Karpas-422 (cell line): Measurements from ENCODE around the gene CDH8. TPM values are rescaled to one million over a fixed set of nuclear protein-coding genes. Genes with fewer than 3 reads are reported as not detected.
"Not testable (repeated sequence)": the region's sequence is repeated elsewhere in the genome, so short reads cannot be mapped to it uniquely, and the experiment has no call there.

ENCODE experiments used
- DNase-seq: peaks from one replicate; pipeline ENCODE4 v3.0.0-alpha.2; 2015
- H2AFZ ChIP-seq: fragments of 200-600 bp; sonication (generic); 2 replicates; pipeline ENCODE4 v1.6.1; 2014; ENCODE audit warnings: antibody characterized with exemption, low read length, mixed read lengths
- H3K27ac ChIP-seq: fragments of 200-600 bp; sonication (generic); 2 replicates; pipeline ENCODE4 v1.5.1; 2014; ENCODE audit warnings: mild to moderate bottlenecking, low read length, moderate library complexity
- H3K27me3 ChIP-seq: fragments of 200-600 bp; sonication (generic); 2 replicates; pipeline ENCODE4 v1.6.1; 2014; ENCODE audit warnings: low read length, mixed read lengths
- H3K36me3 ChIP-seq: fragments of 200-600 bp; sonication (generic); 2 replicates; pipeline ENCODE4 v1.6.1; 2014; ENCODE audit warnings: low read length, mixed read lengths; ENCODE audit not compliant: insufficient read depth
- H3K4me1 ChIP-seq: fragments of 200-600 bp; sonication (generic); 2 replicates; pipeline ENCODE4 v1.6.1; 2014; ENCODE audit warnings: mild to moderate bottlenecking, low read length, mixed read lengths
- H3K4me2 ChIP-seq: fragments of 200-600 bp; sonication (generic); 2 replicates; pipeline ENCODE4 v1.6.1; 2014; ENCODE audit warnings: low read length, low read depth, mild to moderate bottlenecking; ENCODE audit not compliant: poor library complexity, severe bottlenecking
- H3K4me3 ChIP-seq: fragments of 200-600 bp; sonication (generic); 2 replicates; pipeline ENCODE4 v1.5.1; 2014; ENCODE audit warnings: mild to moderate bottlenecking, antibody characterized with exemption, low read length, mixed read lengths
- H3K79me2 ChIP-seq: fragments of 200-600 bp; sonication (generic); 2 replicates; pipeline ENCODE4 v1.6.1; 2014; ENCODE audit warnings: mild to moderate bottlenecking, low read length, mixed read lengths
- H3K9ac ChIP-seq: fragments of 200-600 bp; sonication (generic); 2 replicates; pipeline ENCODE4 v1.6.0; 2014; ENCODE audit warnings: low read length
- H3K9me2 ChIP-seq: fragments of 200-600 bp; sonication (generic), shearing (Covaris generic); replicated peaks from 2 replicates; pipeline ENCODE4 v1.6.0; 2014; ENCODE audit warnings: mild to moderate bottlenecking, low read length, moderate library complexity; ENCODE audit not compliant: insufficient read depth
- H3K9me3 ChIP-seq: fragments of 300-700, 200-600 bp; sonication (generic); 2 replicates; pipeline ENCODE4 v1.6.1; 2014; ENCODE audit warnings: low read length, mixed read lengths
- H4K20me1 ChIP-seq: fragments of 200-600 bp; sonication (generic); 2 replicates; pipeline ENCODE4 v1.6.1; 2014; ENCODE audit warnings: mild to moderate bottlenecking, antibody characterized with exemption, low read length, low read depth; ENCODE audit not compliant: insufficient read depth
- total RNA-seq: library from RNA; depleted of rRNA; stranded (reverse); fragments of >200 nt; shearing (Covaris generic); gene quantifications from 2 replicates; pipeline ENCODE4 v1.2.3, GENCODE V29; 2014; ENCODE audit warnings: low replicate concordance

Gene CDH8
- total RNA-seq, 1 experiment from 2014 or later, result not detected

DNA sequence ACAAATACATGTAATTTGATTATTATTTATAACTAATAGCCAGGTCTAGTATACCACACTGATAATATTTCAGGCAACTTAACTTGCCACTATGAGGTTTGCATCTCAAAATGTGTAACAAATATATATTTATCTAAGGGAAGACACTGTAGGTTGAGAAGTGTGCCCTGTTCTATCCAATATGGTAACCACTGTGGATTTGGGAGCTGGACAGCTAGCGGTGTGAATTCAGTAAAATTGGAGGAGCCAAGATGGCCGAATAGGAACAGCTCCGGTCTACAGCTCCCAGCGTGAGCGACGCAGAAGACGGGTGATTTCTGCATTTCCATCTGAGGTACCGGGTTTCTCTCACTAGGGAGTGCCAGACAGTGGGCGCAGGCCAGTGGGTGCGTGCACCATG lies 235.0 kb downstream of the CDH8 start:
- H3K4me2 ChIP-seq, H3K36me3 ChIP-seq: not testable (repeated sequence)

DNA sequence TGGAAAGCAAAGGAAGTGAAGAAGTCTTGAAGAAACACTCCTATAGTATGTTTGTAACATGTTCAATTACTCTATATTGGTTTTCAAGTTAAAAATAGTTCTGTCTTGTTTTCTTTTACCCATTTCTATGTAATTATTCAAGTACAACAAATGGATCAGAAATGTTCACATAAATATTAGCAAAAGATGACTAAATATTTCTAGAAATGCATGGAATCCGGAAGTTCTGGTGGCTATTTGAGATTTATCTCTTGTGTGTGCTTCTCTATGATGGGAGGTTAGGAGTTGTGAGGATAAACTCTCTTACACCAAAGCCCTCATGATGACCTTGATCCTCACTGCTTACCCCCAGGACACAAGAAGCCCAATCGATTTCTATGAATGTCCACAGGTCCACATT lies 237.5 kb downstream of the CDH8 start:
- Histone ChIP-seq H3K36me3 (no peaks in the 10 kb centered on the region), H3K27me3 (no peaks in the 10 kb centered on the region), H3K9me3 (peaks cover 20% of the 10 kb centered on the region), H4K20me1 (no peaks in the 10 kb centered on the region), H3K4me2 (no peak overlapping the region), H2AFZ (no peak overlapping the region), H3K4me1 (no peaks in the 10 kb centered on the region), H3K4me3 (no peak overlapping the region), H3K9me2 (no peaks in the 10 kb centered on the region), H3K79me2 (no peaks in the 10 kb centered on the region), H3K27ac (no peak overlapping the region), H3K9ac (no peak overlapping the region)
- DNase-seq, result no peak

More for the DNA sequence above, 235.0 kb downstream of the CDH8 start:
- not testable (repeated sequence) for H3K9me3 ChIP-seq, H3K9ac ChIP-seq, H2AFZ ChIP-seq, H4K20me1 ChIP-seq, H3K4me1 ChIP-seq, H3K27me3 ChIP-seq, DNase-seq, H3K79me2 ChIP-seq, H3K27ac ChIP-seq, H3K4me3 ChIP-seq, H3K9me2 ChIP-seq

DNA sequence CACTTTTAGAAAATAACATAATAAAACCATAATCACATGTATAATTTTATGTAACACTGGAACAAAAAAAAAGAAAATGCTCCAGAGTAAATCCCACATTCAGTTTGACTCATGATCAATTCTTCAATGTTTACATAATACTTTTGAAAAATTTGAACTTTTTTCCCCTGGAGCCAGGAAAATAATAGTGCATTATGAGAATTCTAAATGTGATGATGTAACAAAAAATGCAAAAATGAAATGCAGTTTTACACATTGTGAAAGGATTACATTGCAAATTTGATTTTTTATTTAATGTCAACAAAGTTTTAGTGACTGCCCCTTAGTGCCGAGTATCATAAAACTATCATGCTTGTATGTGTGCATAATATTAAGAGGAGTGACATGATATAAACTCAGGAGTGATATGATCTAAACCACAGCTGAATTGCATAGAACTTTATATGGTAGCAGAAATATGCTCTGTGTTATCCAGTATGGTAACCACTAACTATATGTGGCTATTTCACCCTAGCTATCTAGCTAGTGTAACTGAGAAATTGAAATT lies 238.2 kb downstream of the CDH8 start:
- Histone ChIP-seq H3K4me3 (no peak overlapping the region), H3K9ac (no peak overlapping the region), H3K79me2 (no peaks in the 10 kb centered on the region), H3K27ac (no peak overlapping the region), H2AFZ (no peak overlapping the region), H3K4me2 (no peak overlapping the region), H3K9me3 (peaks cover 26% of the 10 kb centered on the region), H3K9me2 (no peaks in the 10 kb centered on the region), H3K4me1 (no peaks in the 10 kb centered on the region), H3K27me3 (no peaks in the 10 kb centered on the region), H4K20me1 (no peaks in the 10 kb centered on the region), H3K36me3 (no peaks in the 10 kb centered on the region)
- DNase-seq, result no peak

DNA sequence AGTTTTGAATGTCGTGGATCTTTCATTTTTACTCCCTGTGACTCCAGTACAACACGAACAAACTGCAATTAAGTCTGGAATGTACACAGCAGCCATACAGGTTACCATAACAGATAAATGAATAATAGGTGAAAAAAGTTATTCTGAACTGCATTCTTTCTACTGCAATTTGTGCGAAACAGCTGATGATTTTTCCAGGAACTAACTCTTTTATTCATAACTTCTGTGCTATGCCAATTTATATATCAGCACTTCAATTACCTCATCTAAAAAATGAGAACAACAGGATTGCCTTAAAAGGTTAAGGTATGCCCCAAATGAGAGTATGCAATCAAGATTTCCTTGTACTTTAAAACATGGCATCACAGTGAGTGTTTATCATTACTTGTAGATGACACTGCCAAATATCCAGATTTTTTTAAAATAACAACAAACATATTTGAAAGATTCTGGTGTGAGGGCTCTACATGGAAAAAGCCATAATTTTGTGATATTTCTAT lies 238.9 kb downstream of the CDH8 start:
- no peak overlapping the region for H3K27ac ChIP-seq
- H3K4me1 ChIP-seq, result no peaks in the 10 kb centered on the region
- no peaks in the 10 kb centered on the region for H3K27me3 ChIP-seq
- H3K9ac ChIP-seq, result no peak overlapping the region
- no peak for DNase-seq
- H3K79me2 ChIP-seq, result no peaks in the 10 kb centered on the region
- peaks cover 29% of the 10 kb centered on the region for H3K9me3 ChIP-seq
- no peaks in the 10 kb centered on the region for H4K20me1 ChIP-seq
- no peak overlapping the region for H2AFZ ChIP-seq
- no peaks in the 10 kb centered on the region for H3K36me3 ChIP-seq
- no peaks in the 10 kb centered on the region for H3K9me2 ChIP-seq
- H3K4me3 ChIP-seq, result no peak overlapping the region
- no peak overlapping the region for H3K4me2 ChIP-seq

DNA sequence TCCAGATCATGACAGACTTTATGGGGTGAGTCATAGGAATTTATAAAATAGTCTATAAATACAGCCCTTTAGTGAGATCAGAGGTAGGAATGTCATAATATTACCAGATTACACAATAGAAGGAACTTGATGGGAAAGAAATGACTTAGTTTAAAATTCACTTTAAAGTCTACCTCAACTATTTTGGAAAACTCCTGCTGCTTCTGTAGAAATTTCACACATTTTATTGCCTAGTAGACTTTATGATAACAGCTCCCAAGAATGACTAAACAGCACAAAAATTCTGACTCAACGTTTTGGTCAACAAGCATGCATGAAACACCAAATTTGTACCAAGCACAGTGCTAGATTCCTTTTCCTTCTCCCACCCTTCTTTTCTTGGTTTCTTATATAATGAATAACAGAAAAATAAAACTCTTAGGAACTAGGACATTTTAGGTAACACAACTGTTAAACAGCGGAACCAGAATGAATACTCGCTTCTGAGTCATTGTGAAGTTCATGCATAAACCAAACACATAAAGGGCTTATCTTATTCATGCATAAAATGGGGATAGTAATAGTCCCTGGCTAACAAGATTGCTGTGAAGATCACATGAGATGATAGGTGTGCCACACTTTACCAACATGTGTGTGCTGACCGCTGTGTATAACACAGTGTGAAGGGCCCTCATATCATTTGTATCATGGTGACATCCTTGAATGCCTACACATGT lies 243.9 kb downstream of the CDH8 start:
- Histone ChIP-seq H3K4me3 (no peak overlapping the region), H2AFZ (no peak overlapping the region), H3K79me2 (no peaks in the 10 kb centered on the region), H3K27me3 (no peaks in the 10 kb centered on the region), H3K27ac (no peak overlapping the region), H3K4me1 (no peaks in the 10 kb centered on the region), H4K20me1 (no peaks in the 10 kb centered on the region), H3K9me2 (no peaks in the 10 kb centered on the region), H3K9me3 (peaks cover 30% of the 10 kb centered on the region; the same call in 1 of the 2 replicates), H3K36me3 (no peaks in the 10 kb centered on the region), H3K9ac (no peak overlapping the region), H3K4me2 (no peak overlapping the region)
- no peak for DNase-seq

DNA sequence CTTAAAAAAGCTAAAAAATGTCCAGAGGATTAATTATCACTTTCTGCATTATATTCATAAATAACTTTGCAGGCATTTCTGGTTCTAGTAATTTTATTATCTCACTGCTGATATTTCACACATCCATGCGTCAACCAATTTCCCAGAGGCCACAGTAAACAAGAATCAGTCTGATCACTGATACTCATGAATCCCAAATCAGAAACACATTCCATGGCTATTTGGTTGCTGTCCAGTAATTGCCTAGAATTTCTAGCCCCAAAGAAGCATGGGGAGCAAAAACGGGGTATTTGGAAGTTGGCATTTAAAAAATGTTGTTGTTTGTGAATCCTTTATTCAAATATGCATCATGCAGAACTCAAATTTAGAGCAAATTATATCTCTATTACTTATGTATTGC lies 244.8 kb downstream of the CDH8 start:
- Histone ChIP-seq H3K27ac (no peak overlapping the region), H3K4me3 (no peak overlapping the region), H3K27me3 (no peaks in the 10 kb centered on the region), H3K9ac (no peak overlapping the region), H2AFZ (no peak overlapping the region), H3K79me2 (no peaks in the 10 kb centered on the region), H3K4me1 (no peaks in the 10 kb centered on the region), H3K4me2 (no peak overlapping the region), H3K9me3 (peaks cover 30% of the 10 kb centered on the region; the same call in 1 of the 2 replicates), H3K9me2 (no peaks in the 10 kb centered on the region), H4K20me1 (no peaks in the 10 kb centered on the region), H3K36me3 (no peaks in the 10 kb centered on the region)
- no peak for DNase-seq

DNA sequence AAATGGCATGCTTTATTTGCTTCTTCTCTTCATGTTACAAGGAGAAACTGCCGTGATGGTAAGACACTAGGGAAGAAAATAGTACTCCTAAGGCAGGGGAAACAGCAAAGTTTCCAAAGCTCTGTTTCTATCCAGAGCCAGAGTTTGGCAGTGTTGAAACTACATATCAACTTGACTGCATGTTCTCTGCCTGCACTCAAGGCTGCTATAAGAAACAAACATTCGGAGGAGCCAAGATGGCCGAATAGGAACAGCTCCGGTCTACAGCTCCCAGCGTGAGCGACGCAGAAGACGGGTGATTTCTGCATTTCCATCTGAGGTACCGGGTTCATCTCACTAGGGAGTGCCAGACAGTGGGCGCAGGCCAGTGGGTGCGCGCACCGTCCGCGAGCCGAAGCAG lies 254.4 kb downstream of the CDH8 start:
- H3K9me3 ChIP-seq, DNase-seq, H3K4me2 ChIP-seq, H4K20me1 ChIP-seq, H3K27ac ChIP-seq, H3K9me2 ChIP-seq, H3K36me3 ChIP-seq, H3K27me3 ChIP-seq, H3K9ac ChIP-seq, H2AFZ ChIP-seq, H3K79me2 ChIP-seq, H3K4me1 ChIP-seq, H3K4me3 ChIP-seq: not testable (repeated sequence)

DNA sequence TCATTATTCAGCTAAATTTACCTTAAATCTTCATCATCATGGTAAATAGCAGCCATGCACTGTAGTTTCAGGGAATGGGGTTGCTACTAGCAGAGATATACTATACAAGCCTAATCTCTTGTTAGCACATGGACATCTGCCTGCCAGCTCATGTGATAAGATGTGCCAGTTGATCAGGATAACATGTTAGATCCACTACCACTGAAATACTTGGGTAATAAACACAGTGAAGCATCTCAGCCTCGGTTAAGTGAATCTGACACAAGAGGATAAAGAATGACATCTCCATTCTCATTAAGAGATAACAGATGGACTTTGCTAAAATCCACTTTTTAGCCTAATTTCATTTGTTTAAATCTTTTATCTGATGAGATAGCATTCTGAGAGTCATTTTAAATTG lies 256.1 kb downstream of the CDH8 start:
- DNase-seq, result no peak
- H3K4me1 ChIP-seq, result no peaks in the 10 kb centered on the region
- no peaks in the 10 kb centered on the region for H3K9me2 ChIP-seq
- H3K27me3 ChIP-seq, result no peaks in the 10 kb centered on the region
- no peaks in the 10 kb centered on the region for H3K36me3 ChIP-seq
- H3K4me3 ChIP-seq, result no peak overlapping the region
- no peak overlapping the region for H3K9ac ChIP-seq
- no peak overlapping the region for H3K27ac ChIP-seq
- no peaks in the 10 kb centered on the region for H4K20me1 ChIP-seq
- H2AFZ ChIP-seq, result no peak overlapping the region
- no peaks in the 10 kb centered on the region for H3K79me2 ChIP-seq
- H3K9me3 ChIP-seq, result peaks cover 14% of the 10 kb centered on the region
- H3K4me2 ChIP-seq, result no peak overlapping the region
